ENCODE results near the gene TJP1. TPM values are rescaled to one million over a fixed set of nuclear protein-coding genes. Genes with fewer than 3 reads are reported as not detected.
"Not testable (repeated sequence)": the region's sequence is repeated elsewhere in the genome, so short reads cannot be mapped to it uniquely, and the experiment has no call there.

The TJP1 gene
- total RNA-seq, 2 donors from 2014 or later: 0.30 TPM; not detected in 1

GRCh38 chr15:29711531-29711930 is 110.7 kb downstream of the TJP1 start:
- no peak for DNase-seq (ENCODE audit: low spot score in 2 of 2)
- ATAC-seq: no peak
- Mint-ChIP-seq H3K27ac (no peak overlapping the region), H3K36me3 (no peaks in the 10 kb centered on the region), H3K9me3 (no peaks in the 10 kb centered on the region)

DNA sequence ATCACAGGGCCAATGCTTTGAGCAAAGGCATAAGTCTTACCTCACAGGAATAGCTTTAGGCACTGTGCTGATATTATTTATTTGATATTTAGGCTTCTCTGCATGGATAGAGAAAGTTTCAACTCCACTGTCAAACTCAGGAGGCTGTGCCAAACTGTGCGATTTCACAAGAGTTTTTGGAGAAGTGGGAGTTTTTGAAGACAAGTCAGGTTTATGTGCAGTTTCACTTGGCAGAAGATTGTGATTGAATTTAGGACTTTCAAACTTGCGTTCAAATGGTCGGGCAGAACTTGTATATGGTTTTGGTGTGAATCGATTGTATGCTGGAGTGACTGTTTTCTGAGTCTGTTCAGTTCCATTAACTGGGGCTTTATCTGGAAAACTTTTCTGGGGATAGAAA is 113.7 kb downstream of the TJP1 start:
- Mint-ChIP-seq H3K27ac (no peak overlapping the region), H3K36me3 (no peaks in the 10 kb centered on the region)
- ATAC-seq: no peak

DNA sequence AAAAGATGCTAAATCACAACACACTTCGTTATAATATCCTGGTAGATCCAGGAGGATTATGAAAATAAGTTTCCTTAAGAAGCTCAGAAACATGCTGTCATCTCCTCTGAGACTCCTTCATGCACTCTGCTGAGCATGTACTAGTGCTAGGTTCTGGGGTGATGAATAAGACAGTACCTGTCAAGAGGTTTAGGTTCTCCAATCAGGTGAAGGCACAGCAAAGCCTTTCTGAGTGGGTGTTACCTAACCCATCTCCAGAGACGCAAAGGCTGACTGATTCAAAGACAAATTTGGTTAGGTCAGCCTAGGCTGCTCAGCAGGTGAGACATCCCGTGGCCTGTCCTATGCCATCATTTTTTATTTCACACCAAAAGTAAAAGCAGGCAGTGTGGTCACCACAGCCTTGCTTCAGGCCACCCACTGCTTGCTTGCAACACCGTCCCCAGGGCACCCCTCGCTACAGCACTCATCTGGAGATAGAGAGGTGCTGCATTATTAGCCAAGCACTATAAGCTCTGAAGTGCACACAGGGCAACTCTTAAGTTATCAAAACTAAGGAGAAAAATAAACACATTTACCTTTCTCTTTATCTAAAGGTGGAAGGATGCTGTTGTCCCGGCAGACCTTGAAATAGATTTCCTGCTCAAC is 117.2 kb downstream of the TJP1 start:
- H3K9me3 Mint-ChIP-seq: no peaks in the 10 kb centered on the region
- no peak for DNase-seq (ENCODE audit: low spot score in 2 of 2)
- no peak overlapping the region for H3K27ac Mint-ChIP-seq
- no peaks in the 10 kb centered on the region for H3K36me3 Mint-ChIP-seq
- ATAC-seq: no peak

More for the DNA sequence above, 113.7 kb downstream of the TJP1 start:
- no peak for DNase-seq (ENCODE audit: low spot score in 2 of 2)
- no peaks in the 10 kb centered on the region for H3K9me3 Mint-ChIP-seq

GRCh38 chr15:29701151-29701550 is 121.1 kb downstream of the TJP1 start:
- ATAC-seq (no peak), DNase-seq (ENCODE audit: low spot score in 2 of 2) (no peak)
- H3K36me3 Mint-ChIP-seq: no peaks in the 10 kb centered on the region
- no peak overlapping the region for H3K27ac Mint-ChIP-seq
- no peaks in the 10 kb centered on the region for H3K9me3 Mint-ChIP-seq

- DNase-seq (ENCODE audit: low spot score in 2 of 2): no peak
- H3K27ac Mint-ChIP-seq: no peak overlapping the region
- no peaks in the 10 kb centered on the region for H3K9me3 Mint-ChIP-seq
- no peaks in the 10 kb centered on the region for H3K36me3 Mint-ChIP-seq
- no peak for ATAC-seq
Observed at GRCh38 chr15:29700296-29700695, 122.0 kb downstream of the TJP1 start.

DNA sequence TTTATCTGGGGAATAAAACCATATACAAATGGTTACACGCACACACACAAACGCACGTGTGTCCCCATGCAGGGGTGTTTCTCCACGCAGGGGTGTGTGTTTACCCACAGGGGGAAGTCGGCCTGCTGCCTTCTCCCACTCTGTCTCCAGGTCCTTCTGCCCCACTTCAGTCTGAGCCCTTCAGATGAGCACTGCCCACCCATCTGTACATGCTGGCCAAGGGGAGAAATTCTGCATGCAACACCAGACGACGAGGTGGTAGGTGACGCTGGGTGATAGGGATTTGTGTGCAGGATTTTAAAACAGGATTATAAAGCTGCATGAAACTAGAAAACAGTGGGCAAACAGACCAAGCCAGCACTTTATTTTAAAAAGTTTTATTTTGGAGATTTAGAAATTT is 122.5 kb downstream of the TJP1 start:
- DNase-seq (ENCODE audit: low spot score in 2 of 2): no peak
- no peak for ATAC-seq
- Mint-ChIP-seq H3K9me3 (peaks cover 0 to under 1% of the 10 kb centered on the region in 2 donors), H3K27ac (no peak overlapping the region), H3K36me3 (no peaks in the 10 kb centered on the region)

DNA sequence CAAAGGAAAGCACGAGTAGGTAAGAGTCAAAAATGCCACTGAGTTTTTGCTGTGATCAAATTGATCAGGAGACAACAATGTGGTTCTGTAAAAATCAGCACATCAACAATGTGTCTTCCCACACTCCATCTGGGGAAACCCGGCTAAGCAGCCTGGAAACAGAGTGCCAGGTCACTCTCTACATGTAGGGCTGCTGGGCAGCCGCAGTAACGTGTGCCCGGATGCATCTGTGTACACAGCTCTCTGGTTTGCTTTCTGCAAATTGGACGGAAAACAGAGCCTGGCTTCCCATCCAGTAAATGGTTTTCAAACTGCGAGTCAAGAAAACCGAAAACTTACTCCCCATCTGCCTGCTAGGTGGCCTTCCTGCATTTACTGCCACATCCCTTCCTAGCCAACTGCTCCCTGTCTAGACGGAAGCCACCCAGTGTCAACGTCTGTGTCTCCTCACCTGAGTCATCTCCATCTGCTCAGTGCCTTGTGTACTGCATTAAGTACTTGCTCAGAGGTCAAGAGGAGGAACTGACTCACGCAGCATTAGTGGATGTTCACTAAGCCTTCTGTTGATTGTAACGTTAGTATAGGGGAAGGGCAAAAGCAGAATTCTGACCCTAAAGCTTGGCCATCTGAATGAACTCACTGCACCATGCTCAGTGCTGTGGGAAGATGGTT is 124.1 kb downstream of the TJP1 start:
- H3K9me3 Mint-ChIP-seq: peaks cover 0 to 6% of the 10 kb centered on the region in 2 donors

GRCh38 chr15:29696950-29697738 is 125.1 kb downstream of the TJP1 start:
- H3K9me3 Mint-ChIP-seq: peaks cover 0 to 13% of the 10 kb centered on the region in 2 donors
- H3K27ac Mint-ChIP-seq: no peak overlapping the region
- no peaks in the 10 kb centered on the region for H3K36me3 Mint-ChIP-seq
- ATAC-seq (no peak), DNase-seq (ENCODE audit: low spot score in 2 of 2) (no peak)

More for the DNA sequence above, 124.1 kb downstream of the TJP1 start:
- DNase-seq (ENCODE audit: low spot score in 2 of 2) (no peak), ATAC-seq (no peak)
- Mint-ChIP-seq H3K27ac (no peak overlapping the region), H3K36me3 (no peaks in the 10 kb centered on the region)

GRCh38 chr15:29696506-29696905 is 125.8 kb downstream of the TJP1 start:
- H3K9me3 Mint-ChIP-seq: peaks cover 0 to 13% of the 10 kb centered on the region in 2 donors
- DNase-seq (ENCODE audit: low spot score in 2 of 2); H3K36me3 Mint-ChIP-seq; H3K27ac Mint-ChIP-seq; ATAC-seq: not testable (repeated sequence)

DNA sequence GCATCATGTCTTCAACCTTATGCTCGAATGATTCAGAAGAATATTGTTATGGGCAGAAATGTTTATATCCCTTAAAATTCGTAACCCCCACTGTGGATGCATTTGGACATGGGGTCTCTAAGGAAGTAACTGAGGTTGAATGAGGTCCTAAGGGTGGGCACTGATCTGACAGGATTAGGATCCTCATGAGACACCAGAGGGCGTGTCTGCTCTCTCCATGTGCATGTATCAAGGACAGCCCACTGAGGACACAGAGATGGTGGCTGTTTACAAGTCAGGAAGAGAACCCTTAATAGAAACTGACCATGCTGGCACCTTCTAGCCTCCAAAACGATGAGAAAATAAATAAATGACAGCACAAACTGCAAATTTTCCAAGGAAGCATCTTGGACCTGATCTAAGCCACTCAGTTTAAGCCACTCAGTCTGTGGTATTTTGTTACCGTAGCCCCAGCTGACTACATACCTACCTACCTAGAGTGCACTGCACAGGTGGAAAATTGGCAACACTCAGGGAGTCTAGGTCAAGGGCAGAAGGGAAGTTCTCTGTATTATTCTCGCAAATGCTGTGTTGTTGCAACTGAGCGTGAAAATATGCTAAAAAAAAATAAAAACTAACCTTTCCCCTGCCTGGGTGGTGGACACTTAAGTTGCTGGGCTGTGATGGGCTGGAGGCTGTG is 126.6 kb downstream of the TJP1 start:
- Mint-ChIP-seq H3K9me3 (peaks cover 0 to 13% of the 10 kb centered on the region in 2 donors), H3K36me3 (no peaks in the 10 kb centered on the region), H3K27ac (no peak overlapping the region)
- no peak for DNase-seq (ENCODE audit: low spot score in 2 of 2)
- no peak for ATAC-seq

- ATAC-seq (no peak), DNase-seq (ENCODE audit: low spot score in 2 of 2) (no peak)
- H3K36me3 Mint-ChIP-seq: no peaks in the 10 kb centered on the region
- no peak overlapping the region for H3K27ac Mint-ChIP-seq
- peaks cover 0 to 13% of the 10 kb centered on the region in 2 donors for H3K9me3 Mint-ChIP-seq
Observed at GRCh38 chr15:29693225-29693624, 129.0 kb downstream of the TJP1 start.

DNA sequence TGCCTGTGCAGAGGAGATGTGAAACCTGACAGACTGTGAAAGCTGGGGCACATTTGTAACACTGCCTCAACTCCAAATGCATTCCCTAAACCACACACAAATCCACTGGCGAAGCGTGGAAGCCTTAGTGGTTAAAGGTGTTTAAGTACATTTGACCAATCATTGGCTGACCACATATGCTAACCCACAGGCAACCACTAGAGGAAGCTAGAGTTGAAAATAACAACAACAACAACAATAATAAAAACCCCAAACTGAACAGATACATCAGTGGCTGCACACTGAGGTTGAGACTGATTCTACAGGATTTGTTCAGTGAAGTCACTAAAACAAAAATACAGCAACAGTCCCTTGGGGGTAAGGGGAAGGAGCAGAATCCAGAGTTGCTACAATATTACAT is 129.7 kb downstream of the TJP1 start:
- H3K9me3 Mint-ChIP-seq: peaks cover 0 to 13% of the 10 kb centered on the region in 2 donors
- DNase-seq (ENCODE audit: low spot score in 2 of 2): no peak
- no peak for ATAC-seq
- no peaks in the 10 kb centered on the region for H3K36me3 Mint-ChIP-seq
- H3K27ac Mint-ChIP-seq: no peak overlapping the region

DNA sequence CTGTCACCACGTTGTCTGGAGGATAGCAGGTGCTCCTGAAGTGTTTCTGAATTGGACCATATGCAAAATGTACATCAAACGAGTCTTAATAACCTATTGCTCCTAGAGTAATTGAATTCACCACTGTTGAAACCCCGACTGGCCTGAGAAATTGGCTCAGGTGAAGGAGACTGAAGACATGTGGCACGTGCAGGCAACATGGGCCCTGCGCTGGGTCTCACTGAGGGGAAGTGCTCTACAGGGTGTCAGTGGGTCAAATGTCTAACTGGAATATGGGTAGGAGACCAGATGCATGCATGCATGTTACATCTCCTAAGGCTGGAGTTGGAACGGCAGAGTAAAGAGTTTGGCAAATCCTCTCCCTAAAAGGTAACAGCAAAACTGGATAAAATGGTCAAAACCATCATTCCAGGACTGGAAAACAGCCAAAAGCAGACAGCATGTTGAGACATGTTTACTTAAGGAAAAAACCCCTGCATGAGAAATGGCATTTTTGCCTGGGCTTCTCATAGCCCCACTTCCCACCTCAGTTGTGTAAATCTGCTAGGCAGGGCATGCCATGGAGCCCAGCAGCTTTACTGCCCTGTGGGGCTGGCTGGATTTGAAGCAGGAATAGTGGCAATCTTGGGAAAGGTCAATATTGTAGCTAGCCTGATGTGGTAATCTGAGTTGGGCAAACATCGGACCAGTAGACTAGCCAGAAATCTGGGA is 131.3 kb downstream of the TJP1 start:
- Mint-ChIP-seq H3K9me3 (peaks cover 0 to 13% of the 10 kb centered on the region in 2 donors), H3K27ac (peak overlapping the region in 1 of 2 donors; percentile 29), H3K36me3 (no peaks in the 10 kb centered on the region)
- DNase-seq (ENCODE audit: low spot score in 2 of 2) (no peak), ATAC-seq (no peak)

- peaks cover 0 to 9% of the 10 kb centered on the region in 2 donors for H3K9me3 Mint-ChIP-seq
- DNase-seq (ENCODE audit: low spot score in 2 of 2): no peak
- no peaks in the 10 kb centered on the region for H3K36me3 Mint-ChIP-seq
- no peak overlapping the region for H3K27ac Mint-ChIP-seq
- no peak for ATAC-seq
Observed at GRCh38 chr15:29689287-29689986, 132.8 kb downstream of the TJP1 start.

- Mint-ChIP-seq H3K27ac (no peak overlapping the region), H3K9me3 (peaks cover 0 to 6% of the 10 kb centered on the region in 2 donors), H3K36me3 (no peaks in the 10 kb centered on the region)
- no peak for ATAC-seq
- DNase-seq (ENCODE audit: low spot score in 2 of 2): no peak
Observed at GRCh38 chr15:29688506-29689286, 133.6 kb downstream of the TJP1 start.
